Measurements from ENCODE around the gene RUFY4.
A peak's percentile ranks its signal among the peaks of the same experiment; 100 is the strongest.

The RUFY4 gene, protein sequence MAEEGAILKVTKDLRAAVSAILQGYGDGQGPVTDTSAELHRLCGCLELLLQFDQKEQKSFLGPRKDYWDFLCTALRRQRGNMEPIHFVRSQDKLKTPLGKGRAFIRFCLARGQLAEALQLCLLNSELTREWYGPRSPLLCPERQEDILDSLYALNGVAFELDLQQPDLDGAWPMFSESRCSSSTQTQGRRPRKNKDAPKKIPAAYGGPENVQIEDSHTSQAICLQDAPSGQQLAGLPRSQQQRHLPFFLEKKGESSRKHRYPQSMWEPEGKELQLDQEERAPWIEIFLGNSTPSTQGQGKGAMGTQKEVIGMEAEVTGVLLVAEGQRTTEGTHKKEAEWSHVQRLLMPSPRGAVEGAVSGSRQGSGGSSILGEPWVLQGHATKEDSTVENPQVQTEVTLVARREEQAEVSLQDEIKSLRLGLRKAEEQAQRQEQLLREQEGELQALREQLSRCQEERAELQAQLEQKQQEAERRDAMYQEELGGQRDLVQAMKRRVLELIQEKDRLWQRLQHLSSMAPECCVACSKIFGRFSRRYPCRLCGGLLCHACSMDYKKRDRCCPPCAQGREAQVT

DNA sequence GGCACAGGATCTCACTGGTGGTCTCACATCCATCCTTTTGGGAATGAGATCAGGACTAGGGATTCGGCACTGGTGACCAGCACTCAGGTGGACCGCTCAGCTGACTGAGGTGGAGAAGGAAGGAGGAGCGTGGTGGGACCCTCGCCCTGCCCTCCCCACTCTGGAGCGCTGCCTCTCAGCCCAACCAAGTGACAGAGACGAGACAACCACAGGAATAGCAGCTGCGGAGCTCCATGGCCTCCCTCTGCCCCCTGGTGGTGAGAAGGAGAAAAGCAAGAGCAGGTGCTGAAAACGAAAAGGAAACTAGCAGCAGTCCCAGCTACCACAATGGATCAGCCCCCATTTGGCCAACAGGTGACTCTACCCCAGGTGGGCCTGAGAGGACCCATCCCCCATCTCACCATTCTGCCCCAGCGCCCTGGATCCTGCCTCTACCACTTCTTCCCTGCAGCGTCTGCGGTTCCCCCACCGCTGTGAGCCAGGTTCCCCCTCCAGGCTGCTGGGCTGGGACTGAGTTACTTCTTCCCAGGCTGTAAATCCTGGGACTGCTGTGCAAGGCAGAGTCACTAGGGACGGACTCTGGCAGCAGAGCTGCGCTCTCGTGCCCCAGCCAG is at the start of gene RUFY4:
TSS of gene RUFY4 (plus strand) at position 533 of the 614 bp plus-strand sequence. CDS start 1,353 bp downstream, outside the sequence.
- DNase-seq = peak; percentile 51

DNA sequence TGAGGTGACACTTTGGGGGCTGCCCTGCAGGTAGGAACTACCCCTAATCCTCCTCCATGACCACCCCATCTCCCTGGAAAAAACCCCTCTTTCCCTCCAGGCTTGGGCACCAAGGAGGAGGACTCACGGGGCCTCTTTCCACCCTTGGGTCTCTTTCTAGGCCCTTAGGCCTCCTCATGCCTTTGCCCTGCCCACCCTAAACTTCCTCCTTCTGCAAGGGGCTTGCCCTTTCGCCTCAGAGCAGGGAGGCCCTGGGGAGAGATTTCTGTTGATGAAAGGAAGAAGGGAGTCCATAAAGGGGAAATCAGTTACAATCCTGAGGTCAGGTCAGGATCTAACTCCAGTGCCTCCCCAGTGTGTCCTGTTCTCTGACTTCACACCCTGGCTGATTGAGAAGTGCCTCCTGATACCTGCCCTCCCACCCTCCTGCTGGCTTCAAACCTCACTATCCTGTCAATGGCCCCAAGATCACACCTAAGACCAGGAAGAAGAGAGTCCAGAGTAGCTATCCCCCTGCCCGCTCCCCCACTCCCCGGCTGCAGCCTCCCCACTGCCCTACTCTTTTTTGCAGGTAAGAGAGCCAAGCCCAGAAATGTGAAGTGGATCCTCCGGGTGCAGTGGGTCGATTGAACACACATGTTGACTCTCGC is 49.5 kb upstream of the RUFY4 start:
- no peak for DNase-seq

DNA sequence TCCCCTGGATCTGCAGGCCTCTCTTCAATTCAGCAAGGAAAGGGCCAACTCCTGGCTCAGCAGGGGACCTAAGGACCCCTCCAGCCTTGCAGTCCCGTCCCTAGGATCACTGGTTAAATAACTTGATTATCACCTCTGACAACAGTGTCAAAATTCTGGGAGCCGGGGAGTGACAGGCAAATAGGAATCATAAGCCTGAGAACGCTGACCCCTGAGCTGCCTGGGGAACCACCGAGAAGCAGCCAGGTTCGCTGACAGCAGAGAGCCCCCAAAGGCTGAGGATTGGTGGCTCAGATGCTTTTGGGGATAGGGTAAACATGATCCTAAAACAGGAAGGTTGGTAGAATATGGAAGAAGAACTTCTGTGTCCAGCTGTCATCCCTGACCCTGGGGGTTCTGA is 48.8 kb upstream of the RUFY4 start:
- no peak for DNase-seq

DNA sequence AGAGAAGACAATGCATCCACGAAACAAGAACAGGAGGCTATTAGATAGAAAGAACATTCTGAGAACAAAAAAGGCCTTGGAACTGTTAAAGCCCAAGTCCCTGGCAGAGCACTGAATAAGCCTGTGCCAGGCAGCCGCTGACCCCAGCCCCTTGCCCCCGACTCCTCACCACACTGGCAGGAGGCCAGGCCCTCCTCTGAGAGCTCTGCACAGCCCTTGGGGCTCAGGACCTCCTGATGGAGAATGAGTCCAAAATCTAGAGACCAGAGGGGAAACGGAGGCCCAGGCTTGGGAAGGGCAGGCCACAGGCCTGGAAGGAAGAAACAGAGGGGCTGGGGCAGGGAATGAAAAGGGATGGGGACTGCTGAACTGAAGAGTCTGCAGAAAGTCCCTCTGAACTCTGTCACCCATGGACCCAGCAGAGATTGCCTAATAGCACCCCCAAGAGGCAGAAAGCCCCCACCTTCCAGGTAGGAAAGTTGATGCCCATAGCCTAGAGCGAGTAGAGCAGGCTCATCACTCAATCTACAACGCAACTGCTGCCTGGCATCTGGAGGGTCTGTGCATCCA is 48.0 kb upstream of the RUFY4 start:
- DNase-seq = no peak

DNA sequence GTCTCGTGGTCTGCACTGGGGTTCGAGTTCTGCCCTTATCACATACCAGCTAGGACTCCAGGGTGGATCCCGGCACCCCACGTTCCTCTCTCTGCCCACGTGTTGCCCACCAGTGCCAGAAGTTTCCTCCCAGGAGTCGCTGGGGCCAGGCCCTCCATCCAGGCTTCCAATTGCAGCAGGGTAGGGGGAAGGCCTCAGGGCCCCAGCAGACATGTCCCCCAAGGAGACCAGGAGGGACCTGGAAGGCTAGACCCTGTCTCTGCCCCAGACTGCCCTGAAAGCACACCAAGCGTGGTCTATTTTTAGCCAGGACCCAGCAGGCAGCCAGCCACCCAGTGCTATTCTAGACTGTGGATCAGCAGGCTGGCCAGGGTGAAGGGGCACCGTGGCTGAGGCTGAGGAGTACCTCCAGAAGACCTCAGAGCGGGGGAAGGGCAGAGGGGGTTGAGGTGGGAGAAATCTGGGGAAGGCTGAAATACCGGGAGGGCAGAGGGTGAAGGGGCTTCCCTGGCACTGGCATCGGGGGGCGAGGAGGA is 47.4 kb upstream of the RUFY4 start:
- DNase-seq = no peak

DNA sequence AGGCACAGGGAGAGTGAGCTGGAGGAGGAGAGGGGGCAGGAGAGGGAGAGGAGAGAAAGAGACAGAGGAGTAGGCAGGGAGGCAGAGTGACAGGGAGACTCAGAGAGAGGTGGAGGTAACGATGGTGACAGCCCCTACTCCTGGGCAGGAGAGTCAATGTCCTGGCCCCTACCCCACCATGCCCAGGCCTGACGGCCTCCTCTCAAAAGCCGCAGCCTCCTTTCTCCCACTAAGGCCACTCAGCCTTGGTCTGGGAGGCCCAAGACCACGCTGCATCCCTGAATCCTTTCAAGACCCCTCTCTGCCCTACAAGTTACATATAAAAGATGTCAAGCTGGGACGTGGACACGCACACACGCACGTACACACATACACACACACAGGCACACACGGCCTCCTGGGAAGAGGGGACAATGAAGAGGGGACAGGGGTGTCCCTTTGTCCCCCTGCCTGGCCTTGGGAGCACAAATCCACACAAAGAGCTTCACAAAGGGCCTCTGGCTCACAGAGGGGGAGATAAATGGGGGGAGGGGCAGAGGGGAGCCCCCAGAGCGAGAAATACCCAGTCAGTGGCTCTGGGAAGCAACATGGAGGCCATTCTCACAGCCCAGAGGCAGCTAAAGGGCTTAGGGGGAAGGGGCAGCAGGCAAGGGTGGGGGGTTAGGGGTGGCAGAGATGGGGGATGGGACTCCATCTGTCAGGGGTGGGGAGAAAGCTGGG is 46.8 kb upstream of the RUFY4 start:
- DNase-seq = no peak

DNA sequence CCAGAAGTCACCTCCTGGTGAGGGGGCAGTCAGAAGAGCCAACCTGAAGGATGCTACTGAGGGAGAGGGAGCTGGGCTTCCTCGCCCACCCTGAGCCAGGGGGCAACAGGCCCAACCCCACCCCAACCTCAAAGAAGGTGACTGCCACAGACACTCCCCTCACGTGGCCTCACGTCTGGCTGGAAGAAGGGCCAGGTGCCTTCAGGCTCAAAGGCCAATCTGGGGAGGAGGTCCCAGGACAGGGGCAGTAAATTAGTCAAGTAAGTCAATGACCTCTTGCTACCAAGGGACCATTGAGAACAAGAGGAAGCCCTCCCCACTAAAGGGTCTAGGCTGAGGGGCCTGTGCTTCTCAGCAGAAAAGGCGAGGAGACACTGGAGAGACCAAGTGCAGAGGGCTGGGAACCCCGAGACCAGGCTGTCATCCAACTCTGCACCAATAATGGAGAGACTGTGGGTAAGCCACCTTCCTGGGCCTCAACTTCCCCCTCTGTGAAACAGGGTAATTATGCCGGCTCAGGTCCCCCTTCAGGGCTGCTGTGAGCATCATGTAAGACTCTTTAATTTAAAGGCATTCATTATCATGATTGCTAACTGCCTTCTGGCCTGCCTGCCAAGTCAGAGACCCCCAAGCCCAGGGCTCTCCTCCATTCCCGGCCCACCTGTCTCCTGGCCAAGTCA is 46.1 kb upstream of the RUFY4 start:
- no peak for DNase-seq

DNA sequence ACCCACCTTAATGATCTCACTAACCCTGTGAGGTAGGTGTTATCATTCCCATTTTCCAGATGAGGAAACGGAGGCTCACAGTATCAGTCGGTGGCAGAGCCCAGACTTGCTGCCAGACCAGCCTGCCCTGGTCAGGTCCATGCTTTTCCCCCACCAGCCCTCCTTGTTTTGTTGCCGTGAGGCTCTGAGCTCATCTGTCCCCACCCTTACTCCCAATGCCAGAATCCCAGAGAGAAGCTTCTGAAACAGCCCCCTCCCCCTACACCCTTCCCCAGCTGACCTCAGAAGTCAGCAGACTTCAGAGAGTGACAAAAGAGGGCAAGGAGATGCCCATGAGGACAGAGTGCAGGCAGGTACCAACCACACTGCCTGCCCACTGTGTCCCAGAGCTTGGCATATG is 45.4 kb upstream of the RUFY4 start:
- no peak for DNase-seq

DNA sequence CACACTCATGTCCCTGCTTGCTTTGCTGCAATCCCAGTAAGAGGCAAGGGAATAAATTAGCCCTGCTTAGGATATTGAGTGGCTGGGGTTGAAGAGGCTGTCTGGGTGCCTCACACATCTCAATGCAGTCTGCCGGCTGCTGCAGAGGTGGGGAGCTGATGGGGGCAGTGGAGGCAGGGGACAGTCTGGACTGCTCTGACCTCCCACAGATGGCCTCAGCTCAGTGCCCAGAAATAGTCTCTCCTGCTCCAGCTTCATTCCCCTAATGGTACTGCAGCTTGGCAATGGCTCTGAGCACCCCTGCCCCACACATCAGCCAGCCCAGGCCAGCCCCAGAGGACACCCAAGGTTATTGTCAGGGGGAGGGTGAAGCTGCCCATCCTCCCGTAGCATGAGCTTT is 44.7 kb upstream of the RUFY4 start:
- no peak for DNase-seq

DNA sequence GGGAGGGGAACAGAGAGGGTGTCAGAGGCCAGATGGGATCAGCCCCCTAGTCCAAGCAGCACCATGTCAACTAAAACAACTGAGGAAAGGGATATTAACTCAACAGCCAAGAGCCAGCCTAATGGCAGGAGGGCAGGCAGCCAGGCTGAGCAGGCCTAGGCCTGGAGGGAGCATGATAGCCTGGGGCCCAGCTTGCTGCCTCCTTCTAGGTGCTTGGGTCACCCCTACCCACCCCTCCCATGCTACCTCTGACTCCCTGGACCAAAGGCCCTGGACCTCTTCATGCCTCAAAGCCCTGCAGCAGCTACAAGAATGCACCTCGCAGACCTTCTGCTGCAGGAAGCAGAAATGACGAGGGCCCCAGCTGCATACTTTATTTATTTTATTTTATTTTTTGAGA is 44.2 kb upstream of the RUFY4 start:
- no peak for DNase-seq

DNA sequence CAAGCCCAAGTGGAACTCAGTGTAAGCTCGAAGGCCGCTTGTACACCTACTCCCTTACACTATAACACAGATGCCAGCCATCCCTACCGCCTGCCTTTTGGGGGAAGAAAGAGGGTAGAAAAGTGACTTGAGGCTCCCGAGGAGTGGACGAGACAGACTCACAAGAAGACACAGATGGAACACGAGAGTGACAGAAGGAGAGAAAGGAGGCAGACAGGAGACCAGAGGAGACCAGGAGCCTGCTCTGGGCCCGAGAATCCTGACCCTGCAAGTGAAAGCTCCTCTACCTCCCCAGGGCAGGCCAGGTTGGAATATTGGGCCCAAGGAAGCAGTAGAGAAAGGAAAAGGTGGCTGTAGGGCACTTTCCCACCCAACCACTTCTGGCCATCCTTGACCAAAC is 42.8 kb upstream of the RUFY4 start:
- DNase-seq = no peak

DNA sequence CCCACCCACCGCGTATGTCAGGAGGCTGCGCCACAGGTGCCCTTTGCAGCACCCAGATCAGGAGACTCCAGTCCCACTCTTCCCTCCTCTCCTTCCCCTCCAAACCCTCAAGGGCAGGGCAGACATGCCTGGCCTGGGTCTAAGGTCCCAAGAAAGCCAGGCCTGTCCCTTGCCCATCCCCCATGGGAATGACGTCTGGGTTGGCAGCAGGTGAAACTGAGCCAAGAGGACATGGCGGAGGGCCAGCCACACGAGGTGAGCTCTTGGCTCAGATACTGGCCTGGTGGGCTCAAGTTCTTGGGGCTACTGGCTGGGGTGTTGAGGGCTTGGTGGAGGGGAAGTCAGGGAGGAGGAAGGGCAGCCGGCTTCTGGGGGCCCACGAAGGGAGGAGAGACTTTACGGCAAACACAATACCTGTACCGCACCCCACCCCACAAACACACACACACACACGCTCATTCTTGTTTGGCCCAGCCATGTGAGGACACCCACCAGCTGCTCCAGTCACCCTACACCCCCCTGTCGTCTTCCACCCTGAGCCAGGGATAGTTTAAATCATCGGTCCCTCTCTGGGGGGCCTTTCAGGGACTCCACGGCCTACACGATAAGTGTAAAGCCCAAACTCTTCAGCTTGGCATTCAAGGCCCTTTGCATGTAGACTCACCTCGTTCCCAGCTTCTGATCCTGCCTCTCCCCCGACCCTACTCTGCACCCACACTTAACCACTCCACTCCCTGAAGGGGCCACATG is 42.2 kb upstream of the RUFY4 start:
- DNase-seq = no peak

DNA sequence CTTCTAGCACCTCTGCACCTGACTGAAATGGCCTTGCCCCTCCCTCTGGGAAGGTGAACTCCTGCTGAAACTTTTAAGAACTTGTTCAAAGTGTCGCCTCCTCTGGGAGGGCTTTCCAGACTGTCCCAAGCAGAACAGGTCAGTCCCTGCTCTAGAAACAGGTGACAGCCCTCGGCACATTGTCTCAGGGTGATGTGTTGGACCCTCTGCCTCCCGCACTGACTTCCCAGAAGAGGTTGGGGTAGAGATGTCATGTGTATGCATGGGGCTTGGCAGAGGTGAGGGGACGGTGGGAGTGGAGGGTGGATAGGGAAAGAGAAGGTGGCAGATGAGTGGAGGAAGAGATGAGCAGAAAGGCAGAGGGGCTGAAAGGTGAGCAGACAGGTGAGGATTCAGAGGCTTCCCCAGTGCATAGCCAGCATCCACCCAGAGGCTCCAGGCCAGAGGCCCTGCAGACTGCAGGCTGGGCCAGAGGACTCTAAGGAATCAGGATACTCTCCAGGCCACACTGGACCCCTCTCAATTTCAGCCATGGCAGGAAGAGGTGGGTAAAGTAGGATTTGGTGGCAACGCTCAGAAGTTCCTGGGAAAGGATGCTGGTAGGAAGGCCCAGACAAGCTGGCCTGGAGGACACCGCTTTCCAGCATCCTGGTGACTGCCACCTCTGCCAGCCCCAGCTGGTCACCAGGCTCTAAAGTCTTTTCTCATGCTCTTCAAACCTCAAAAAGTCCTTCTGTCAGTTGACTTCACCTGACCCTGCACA is 41.4 kb upstream of the RUFY4 start:
- no peak for DNase-seq

DNA sequence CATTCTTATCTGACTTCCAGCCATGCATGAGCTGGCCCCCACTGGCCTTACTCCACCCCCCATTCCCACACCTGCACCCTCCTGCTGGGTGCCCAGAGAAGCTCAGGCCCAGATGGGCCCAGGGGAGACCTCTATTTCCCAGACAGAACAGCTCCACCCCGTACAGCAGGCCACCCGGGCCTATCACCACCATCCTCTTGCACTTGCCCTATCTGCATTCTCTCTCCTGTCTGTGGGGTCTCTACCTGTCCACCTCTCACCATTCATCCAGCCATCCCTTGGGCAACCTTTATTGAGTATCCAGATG is 40.9 kb upstream of the RUFY4 start:
- no peak for DNase-seq

DNA sequence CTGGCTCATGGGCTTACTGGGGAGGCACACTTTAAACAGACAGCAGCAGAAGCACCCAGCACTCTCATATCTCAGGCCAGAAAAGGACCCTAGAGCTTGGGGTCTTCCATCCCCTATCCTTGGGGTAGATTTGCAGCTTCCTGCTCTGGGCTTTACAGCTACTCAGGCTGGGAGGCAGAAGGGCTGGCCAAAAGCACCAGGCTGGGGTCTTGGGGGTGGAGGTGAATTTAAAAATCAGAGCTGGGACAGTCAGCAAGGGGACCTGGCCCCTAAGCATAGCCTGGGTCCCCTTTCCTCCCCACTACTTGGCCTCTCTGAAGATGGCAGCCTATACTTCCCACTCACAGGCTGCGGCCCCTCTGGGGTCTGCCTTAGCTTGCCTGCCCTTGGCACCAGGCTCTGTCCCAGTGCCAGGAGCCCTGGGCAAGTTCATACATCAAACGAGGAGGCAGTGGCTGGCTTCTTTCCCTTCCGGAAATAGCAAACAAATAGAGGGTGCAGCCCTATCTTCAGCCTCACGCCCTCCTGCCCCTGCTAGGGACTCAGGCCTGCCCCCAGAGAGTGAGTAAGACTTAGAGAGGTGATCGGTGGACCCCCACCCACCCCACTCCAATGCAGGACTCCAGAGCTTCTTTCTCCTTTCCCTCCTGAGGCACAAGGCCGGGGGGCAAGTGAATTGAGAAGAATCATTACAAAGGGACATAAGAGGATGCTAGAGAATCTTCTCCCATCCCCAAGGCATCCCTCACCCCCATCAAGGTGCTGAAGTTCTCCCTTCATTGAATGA is 40.3 kb upstream of the RUFY4 start:
- no peak for DNase-seq

DNA sequence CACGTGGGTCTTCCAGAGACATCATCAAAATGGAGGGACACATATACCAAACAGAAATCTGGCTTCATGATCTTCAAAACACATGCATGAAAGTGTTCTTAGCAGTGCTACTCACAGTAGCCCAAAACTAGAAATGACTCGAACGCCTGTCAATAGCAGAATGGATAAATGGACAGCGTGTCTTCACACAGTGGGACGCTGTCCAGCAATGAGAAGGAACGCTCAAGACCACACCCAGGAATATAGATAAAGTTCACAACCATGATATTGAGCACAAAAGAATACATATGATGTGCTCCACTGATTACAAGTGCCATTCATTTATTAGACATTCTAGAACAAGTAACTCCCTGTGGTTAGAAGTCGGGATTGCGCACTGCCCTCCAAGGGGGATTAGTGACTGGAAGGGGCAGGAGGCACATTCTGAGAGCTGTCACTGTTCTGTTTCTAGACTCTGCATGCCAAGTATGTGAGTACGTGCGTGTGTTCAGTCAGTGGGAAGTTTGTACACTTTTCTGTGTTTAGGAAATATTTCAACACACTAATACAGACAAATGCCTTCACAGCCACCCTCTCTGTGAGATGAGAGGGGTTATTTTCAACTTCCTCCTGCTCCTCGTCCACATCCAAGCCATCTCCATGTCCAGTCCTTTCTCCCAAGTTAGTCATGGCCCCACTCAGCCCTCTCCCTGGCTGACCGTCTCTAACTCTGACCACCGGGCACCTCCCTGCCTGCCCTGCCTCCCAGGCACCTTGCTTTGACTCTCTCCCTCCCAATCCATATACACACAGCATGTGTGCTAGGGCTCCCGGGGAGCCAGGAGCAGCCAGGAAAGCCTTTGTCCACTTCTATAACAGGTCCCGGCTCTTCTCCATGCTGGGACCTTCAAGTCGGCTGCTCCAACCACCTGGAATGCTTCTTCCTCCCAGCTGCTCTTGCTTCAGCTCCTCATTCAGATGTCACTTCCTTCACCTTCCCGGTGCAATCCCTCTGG is 39.4 kb upstream of the RUFY4 start:
- no peak for DNase-seq

DNA sequence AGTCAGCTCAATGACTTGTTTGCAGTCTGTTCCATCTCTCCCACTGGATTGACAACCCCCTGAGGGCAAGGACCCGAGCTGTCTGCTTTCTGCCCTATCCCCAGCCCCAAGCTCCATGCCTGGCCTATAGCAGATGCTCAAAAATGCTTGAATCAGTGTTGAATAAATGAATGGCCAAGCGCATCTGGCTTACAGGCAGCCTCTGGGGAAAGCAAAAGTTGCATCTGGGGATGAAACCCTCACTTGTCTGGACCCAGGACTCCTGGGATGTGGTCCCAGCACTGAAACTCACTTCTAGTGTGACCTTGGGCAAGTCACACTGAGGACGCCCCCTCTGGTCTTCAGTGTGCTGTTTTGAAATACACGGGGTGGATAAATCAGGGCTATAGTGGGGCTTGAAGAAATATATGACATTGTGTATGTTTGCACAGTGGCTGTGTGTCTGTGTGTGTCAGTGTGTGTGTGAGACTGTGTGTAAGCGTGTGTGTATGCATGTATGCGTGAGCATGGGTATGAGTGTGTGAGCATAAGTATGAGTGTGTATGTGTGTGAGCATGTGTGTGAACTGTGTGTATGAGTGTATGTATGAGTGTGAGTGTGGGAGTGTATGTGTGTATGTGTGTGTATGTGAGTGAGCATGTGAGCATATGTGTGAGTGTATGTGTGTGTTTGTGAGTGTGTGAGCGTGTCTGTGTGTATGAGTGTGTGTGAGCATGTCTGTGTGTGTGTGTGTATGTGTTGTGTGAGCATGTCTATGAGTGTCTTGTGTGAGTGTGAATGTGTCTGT is 38.5 kb upstream of the RUFY4 start:
- no peak for DNase-seq

DNA sequence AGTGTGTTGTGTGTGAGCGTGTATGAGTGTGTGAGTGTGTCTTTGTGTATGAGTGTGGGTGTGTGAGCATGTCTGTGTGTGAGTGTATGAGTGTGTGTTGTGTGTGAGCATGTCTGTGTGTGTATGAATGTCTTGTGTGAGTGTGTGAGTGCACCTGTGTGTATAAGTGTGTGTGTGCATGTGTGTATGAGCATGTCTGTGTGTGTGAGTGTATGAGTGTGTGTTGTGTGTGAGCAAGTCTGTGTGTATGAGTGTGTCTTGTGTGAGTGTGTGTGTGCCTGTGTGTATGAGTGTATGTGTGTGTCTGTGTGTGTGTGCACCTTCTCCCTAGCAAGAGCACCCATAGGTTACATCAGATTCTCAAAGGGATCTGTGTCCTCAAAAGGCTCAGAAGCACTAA is 37.8 kb upstream of the RUFY4 start:
- no peak for DNase-seq
